ENCODE results near the gene BMPER.
"Not testable (repeated sequence)": the region's sequence is repeated elsewhere in the genome, so short reads cannot be mapped to it uniquely, and the experiment has no call there.

Gene BMPER

GRCh38 chr7:34153656-34154270 is 248.4 kb downstream of the BMPER start:
- DNase-seq, result no peak

GRCh38 chr7:34155220-34155908 is 250.0 kb downstream of the BMPER start:
- DNase-seq, result no peak

- no peak for DNase-seq
These were observed 251.0 kb downstream of the BMPER start for GRCh38 chr7:34156336-34156735.

DNA sequence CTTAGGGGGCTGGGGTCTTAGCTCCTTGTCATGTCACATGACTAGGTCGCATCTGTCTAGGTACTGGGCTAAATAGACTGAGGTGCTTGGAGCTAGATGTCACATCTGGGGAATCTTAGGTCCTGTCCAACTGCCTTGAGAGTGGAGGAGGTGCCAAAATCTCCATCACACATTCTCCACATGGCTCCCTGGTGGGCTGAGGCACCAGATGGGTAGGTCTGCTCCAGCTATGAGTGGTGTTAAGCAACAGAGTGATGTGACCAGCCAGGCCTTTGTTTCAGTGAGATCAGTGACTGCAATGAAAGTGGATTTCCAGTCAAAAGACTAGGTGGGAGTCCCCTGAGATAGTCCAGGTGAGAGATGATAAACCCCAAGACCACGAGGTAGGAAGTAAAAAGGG is 251.8 kb downstream of the BMPER start:
- no peak for DNase-seq

DNA sequence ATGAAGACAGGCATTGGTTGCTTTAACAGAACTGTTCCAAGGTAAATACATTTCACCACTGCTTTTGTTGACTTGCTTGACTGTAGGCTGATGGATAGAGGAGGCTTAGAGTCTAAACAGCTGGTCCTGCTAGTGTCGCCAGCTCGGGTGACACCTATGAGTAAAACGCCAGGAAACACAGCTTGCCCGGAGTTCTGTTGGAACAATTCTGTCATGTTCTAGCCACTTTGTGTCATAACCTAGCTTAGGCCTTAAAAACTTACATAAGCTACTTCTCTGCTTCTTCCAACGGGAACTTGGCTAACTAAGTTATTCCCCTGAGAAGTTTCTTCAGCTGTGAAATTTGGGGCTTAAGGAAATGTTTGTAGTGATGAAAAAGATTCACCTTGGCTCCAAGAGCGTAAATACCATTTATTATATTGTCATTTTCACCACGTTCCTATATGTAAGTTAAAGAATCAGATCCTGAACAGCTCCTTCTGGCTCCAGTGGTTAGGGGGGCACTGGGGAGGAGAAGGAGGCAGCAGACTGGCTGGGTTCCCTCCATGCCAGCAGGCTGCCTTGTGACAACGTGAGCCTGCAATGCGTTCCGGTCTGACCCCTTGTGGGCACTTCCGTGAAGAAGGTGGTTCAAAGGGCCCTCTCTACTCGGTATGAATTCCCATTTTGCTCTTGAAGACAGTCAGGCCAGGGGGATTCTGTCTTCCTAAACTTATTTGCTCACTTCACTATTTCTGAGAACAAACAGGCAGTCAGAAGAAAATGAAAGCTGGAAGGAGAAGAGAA is 253.2 kb downstream of the BMPER start:
- DNase-seq, result no peak

- DNase-seq, result no peak
These were observed 255.0 kb downstream of the BMPER start for GRCh38 chr7:34160261-34160752.

GRCh38 chr7:34162027-34162565 is 256.8 kb downstream of the BMPER start:
- no peak for DNase-seq

- DNase-seq, result no peak
These were observed 257.3 kb downstream of the BMPER start for GRCh38 chr7:34162677-34163076.

- DNase-seq, result no peak
These were observed 258.6 kb downstream of the BMPER start for GRCh38 chr7:34163956-34164355.

DNA sequence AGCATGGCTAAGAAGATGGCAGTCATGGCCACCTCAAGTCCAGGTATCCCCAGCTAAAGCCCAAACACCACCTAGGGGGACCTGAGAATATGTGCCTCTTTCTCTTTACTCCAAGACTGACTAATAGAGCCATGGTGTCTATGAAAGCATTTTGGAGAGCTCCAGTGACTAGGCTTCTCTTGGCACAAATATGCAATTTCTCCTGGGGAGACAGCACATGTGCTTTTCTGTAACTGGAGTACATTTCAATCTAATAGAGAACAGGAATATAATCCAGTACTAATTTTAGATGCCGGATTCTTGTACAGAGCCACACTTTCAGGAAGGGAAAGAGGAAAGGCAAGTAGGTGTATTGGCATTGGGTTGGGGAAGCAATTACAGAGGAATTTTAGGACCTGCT is 260.1 kb downstream of the BMPER start:
- no peak for DNase-seq

GRCh38 chr7:34165927-34166550 is 260.7 kb downstream of the BMPER start:
- DNase-seq, result no peak

DNA sequence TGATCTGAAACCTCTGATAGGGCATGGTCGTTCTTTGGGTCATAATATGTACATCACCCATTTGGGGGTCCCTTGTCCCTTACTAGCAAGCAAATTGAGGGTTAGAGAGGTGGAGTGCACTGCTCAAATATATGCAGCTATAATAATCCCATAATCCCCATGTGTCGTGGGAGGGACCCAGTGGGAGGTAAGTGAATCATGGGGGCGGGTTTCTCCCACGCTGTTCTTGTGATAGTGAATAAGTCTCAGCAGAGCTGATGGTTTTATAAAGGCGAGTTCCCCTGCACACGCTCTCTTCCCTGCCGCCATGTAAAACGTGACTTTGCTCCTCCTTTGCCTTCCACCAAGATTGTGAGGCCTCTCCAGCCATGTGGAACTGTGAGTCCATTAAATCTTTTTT is 262.7 kb downstream of the BMPER start:
- DNase-seq, result no peak

- not testable (repeated sequence) for DNase-seq
These were observed 269.6 kb downstream of the BMPER start for GRCh38 chr7:34174688-34175616.

- DNase-seq, result no peak
These were observed 270.5 kb downstream of the BMPER start for GRCh38 chr7:34175837-34176236.

- DNase-seq, result no peak
These were observed 272.1 kb downstream of the BMPER start for GRCh38 chr7:34177476-34177875.

GRCh38 chr7:34181271-34181958 is 276.1 kb downstream of the BMPER start:
- no peak for DNase-seq

- DNase-seq, result no peak
These were observed 279.1 kb downstream of the BMPER start for GRCh38 chr7:34184466-34184865.

DNA sequence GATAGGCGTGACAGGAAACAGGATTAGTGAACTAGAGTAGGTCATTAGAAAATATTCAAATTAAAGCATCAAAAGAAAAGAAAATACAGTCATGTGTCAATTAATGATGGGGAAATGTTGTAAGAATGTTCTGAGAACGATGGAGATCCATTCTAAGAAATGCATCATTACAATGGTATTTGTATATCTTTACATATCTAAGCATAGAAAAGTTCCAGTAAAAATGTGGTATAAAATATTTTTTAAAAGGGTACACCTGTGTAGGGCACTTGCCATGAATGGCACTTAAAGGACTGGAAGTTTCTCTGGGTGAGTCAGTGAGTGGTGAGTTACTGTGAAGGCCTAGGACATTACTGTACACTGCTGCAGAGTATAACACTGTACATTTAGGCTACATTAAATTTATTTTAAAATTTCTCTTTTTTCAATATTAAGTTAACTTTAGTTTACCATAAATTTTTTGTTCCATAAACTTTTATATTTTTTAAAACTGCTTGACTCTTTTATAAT is 282.5 kb downstream of the BMPER start:
- DNase-seq, result no peak

DNA sequence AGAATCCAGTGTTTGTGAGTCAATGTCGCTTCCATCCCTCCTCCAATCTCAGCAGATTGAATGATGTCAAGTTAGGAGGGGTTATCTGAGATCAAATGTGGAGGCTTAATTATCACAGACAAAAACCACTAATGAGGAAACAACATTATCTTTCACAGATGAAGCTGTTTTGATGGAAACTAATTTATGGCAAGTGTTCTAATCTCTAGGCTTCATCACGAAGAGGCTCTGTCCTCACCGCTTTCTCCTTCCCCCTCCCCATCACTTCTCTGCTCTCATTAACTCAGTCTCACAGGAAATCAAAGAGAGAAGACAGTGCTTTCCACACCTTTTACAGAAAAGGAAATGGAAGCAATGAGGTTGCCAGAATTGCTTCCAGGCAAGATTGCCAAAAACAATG is 283.7 kb downstream of the BMPER start:
- no peak for DNase-seq

DNA sequence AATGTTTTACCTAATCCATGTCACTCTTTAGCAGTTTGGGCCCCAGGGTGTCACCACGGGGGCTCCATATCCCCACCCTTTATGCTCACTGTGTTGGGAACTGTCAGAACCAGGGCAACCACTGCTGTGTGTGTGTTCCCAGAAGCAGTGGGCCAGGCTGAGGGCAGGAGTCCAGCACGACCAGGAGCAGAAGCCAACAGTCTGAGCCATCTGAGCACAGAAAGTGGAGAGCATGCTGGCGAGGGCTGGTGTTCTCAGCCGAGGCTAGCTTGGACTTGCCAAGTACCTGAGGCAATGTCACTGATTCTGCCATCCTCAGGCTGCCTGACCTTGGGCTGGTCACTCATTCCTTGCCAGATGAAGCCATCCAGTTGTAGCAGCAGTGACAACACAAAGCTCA is 285.0 kb downstream of the BMPER start:
- DNase-seq, result no peak

GRCh38 chr7:34191162-34191561 is 285.8 kb downstream of the BMPER start:
- DNase-seq, result no peak

Data from NCI-H1694 treated with DMSO at 0.1 percent for 48 hours (cell line).